Measurements from ENCODE around the gene L3MBTL1. TPM values are rescaled to one million over a fixed set of nuclear protein-coding genes. Genes with fewer than 3 reads are reported as not detected.

L3MBTL1 gene
- 3.0 and 17.9 TPM in 2 replicates for total RNA-seq (2014; rRNA removed; shearing (Covaris generic))

GRCh38 chr20:43507150-43508080 lies at the start of gene L3MBTL1:
Gene L3MBTL1 (plus strand): TSS chr20:43507697. CDS start chr20:43513504, 5,807 bp downstream.
- in situ Hi-C loops (cut with HindIII; ENCODE audit: low sequenced_read_pairs) = no loop called here

GRCh38 chr20:43458422-43458924 lies 49.0 kb upstream of the L3MBTL1 start:
- in situ Hi-C loops (cut with HindIII; ENCODE audit: low sequenced_read_pairs) = no loop called here
- DNase-seq (ENCODE audit: low spot score) = no peak

More at GRCh38 chr20:43507150-43508080, at the start of gene L3MBTL1:
- peak; percentile 25 for DNase-seq (ENCODE audit: low spot score)

- DNase-seq (ENCODE audit: low spot score) = no peak
- in situ Hi-C loops (cut with HindIII; ENCODE audit: low sequenced_read_pairs) = no loop called here
Measured at GRCh38 chr20:43459022-43459942, 48.2 kb upstream of the L3MBTL1 start.

GRCh38 chr20:43460172-43460829 lies 47.2 kb upstream of the L3MBTL1 start:
- in situ Hi-C loops (cut with HindIII; ENCODE audit: low sequenced_read_pairs) = no loop called here
- no peak for DNase-seq (ENCODE audit: low spot score)

- in situ Hi-C loops (cut with HindIII; ENCODE audit: low sequenced_read_pairs) = no loop called here
- no peak for DNase-seq (ENCODE audit: low spot score)
Measured at GRCh38 chr20:43460830-43461200, 46.7 kb upstream of the L3MBTL1 start.

- in situ Hi-C loops (cut with HindIII; ENCODE audit: low sequenced_read_pairs) = no loop called here
- no peak for DNase-seq (ENCODE audit: low spot score)
Measured at GRCh38 chr20:43461894-43462659, 45.4 kb upstream of the L3MBTL1 start.

GRCh38 chr20:43462660-43463526 lies 44.6 kb upstream of the L3MBTL1 start:
- in situ Hi-C loops (cut with HindIII; ENCODE audit: low sequenced_read_pairs) = no loop called here

GRCh38 chr20:43463527-43464218 lies 43.8 kb upstream of the L3MBTL1 start:
- no peak for DNase-seq (ENCODE audit: low spot score)
- in situ Hi-C loops (cut with HindIII; ENCODE audit: low sequenced_read_pairs) = no loop called here

More at GRCh38 chr20:43462660-43463526, 44.6 kb upstream of the L3MBTL1 start:
- no peak for DNase-seq (ENCODE audit: low spot score)

GRCh38 chr20:43464219-43464790 lies 43.2 kb upstream of the L3MBTL1 start:
- DNase-seq (ENCODE audit: low spot score) = no peak
- in situ Hi-C loops (cut with HindIII; ENCODE audit: low sequenced_read_pairs) = no loop called here

GRCh38 chr20:43465625-43465943 lies 41.9 kb upstream of the L3MBTL1 start:
- in situ Hi-C loops (cut with HindIII; ENCODE audit: low sequenced_read_pairs) = no loop called here
- DNase-seq (ENCODE audit: low spot score) = no peak

GRCh38 chr20:43467589-43467988 lies 39.9 kb upstream of the L3MBTL1 start:
- in situ Hi-C loops (cut with HindIII; ENCODE audit: low sequenced_read_pairs) = no loop called here
- no peak for DNase-seq (ENCODE audit: low spot score)

GRCh38 chr20:43472671-43473380 lies 34.7 kb upstream of the L3MBTL1 start:
- no peak for DNase-seq (ENCODE audit: low spot score)
- in situ Hi-C loops (cut with HindIII; ENCODE audit: low sequenced_read_pairs) = no loop called here

- in situ Hi-C loops (cut with HindIII; ENCODE audit: low sequenced_read_pairs) = no loop called here
- DNase-seq (ENCODE audit: low spot score) = no peak
Measured at GRCh38 chr20:43473381-43473704, 34.2 kb upstream of the L3MBTL1 start.

- DNase-seq (ENCODE audit: low spot score) = no peak
- in situ Hi-C loops (cut with HindIII; ENCODE audit: low sequenced_read_pairs) = no loop called here
Measured at GRCh38 chr20:43477193-43477592, 30.3 kb upstream of the L3MBTL1 start.

- in situ Hi-C loops (cut with HindIII; ENCODE audit: low sequenced_read_pairs) = no loop called here
- DNase-seq (ENCODE audit: low spot score) = no peak
Measured at GRCh38 chr20:43477619-43478018, 29.9 kb upstream of the L3MBTL1 start.

- no peak for DNase-seq (ENCODE audit: low spot score)
- in situ Hi-C loops (cut with HindIII; ENCODE audit: low sequenced_read_pairs) = no loop called here
Measured at GRCh38 chr20:43490038-43490437, 17.5 kb upstream of the L3MBTL1 start.

Measured in G401 (cell line).